ENCODE measurements around the gene MAN1C1. TPM values are rescaled to one million over a fixed set of nuclear protein-coding genes. Genes with fewer than 3 reads are reported as not detected.

Gene MAN1C1
- total RNA-seq, 1 donor from 2014 or later, result 0.20 TPM

DNA sequence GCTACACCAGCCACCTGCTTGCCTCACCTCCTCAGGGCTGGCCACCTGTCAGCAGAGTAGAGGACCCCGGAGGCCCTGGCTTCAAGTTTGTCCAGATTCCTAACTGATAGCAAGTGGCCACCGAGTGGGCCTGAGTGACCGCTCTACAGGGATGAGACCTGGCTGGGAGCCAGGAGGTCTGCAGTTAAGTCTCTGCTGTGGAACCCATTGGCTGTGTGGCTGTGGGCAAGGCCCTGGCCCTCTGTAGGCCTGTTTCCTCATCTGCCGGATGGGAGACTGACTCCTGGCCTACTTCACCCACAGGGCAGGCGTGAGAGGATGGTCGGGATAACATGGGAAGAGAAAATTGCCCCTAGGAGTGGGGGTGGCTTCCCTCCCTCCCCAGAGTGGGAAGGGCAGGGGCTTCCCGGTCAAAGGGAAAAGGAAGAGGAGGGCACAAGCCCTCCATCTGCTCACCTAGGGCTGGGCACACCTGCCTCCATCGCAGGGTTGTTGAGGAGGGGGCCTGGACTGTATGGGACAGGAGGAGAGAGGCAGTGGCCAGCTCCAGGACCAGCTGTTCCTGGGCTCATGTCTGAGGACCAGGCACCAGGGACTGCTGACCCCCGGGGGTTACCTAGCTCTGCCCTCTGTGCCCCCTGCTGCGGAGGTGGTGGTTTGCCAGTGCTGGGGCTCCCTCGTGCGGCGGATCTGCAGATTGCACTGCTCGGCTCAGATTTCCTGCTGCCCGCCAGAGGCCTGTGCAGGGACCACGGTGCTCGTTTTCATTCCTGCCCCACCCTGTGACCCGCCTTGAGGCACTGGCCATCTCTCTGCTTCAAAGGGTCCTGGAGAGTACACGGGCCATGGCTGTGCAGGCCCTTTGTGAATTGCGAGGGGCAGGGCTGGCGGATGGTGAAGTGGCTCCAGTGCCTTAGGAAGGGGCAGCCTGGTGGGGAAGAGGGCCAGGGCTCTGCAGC, 194.0 kb downstream of the MAN1C1 start:
- POLR2A ChIA-PET, result interaction anchor here (0.7 to 3.3 kb wide), 3 partner anchors 10 to 306 kb away, joined by 3 to 22 read pairs (median 3); partner anchors contain the start of gene MTFR1L
- ATAC-seq (ENCODE audit: low read depth), result peak; percentile 92
- H3K27ac Mint-ChIP-seq, result no peak overlapping the region
- intact Hi-C loops (cut with micrococcal nuclease), result loop anchor here (2.0 to 5.0 kb wide), 4 partner anchors 202 to 572 kb away; no protein-coding TSS in a partner anchor
- CTCF ChIA-PET, result interaction anchor here (0.6 to 3.5 kb wide), 9 partner anchors 12 to 381 kb away, joined by 3 to 35 read pairs (median 4); no protein-coding TSS in a partner anchor
- TF ChIP-seq, protein P1, sequence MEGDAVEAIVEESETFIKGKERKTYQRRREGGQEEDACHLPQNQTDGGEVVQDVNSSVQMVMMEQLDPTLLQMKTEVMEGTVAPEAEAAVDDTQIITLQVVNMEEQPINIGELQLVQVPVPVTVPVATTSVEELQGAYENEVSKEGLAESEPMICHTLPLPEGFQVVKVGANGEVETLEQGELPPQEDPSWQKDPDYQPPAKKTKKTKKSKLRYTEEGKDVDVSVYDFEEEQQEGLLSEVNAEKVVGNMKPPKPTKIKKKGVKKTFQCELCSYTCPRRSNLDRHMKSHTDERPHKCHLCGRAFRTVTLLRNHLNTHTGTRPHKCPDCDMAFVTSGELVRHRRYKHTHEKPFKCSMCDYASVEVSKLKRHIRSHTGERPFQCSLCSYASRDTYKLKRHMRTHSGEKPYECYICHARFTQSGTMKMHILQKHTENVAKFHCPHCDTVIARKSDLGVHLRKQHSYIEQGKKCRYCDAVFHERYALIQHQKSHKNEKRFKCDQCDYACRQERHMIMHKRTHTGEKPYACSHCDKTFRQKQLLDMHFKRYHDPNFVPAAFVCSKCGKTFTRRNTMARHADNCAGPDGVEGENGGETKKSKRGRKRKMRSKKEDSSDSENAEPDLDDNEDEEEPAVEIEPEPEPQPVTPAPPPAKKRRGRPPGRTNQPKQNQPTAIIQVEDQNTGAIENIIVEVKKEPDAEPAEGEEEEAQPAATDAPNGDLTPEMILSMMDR (IDR thresholded peaks at IDR 0.05), result peak; percentile 96
- H3K4me1 Mint-ChIP-seq, result peaks cover 18% of the 10 kb centered on the region
- no peaks in the 10 kb centered on the region for H3K9me3 Mint-ChIP-seq
- DNase-seq, result peak; percentile 81
- H3K4me3 Mint-ChIP-seq, result no peak overlapping the region
- H3K27me3 Mint-ChIP-seq, result no peaks in the 10 kb centered on the region
- H3K36me3 Mint-ChIP-seq (ENCODE audit: low read depth), result peaks cover 16% of the 10 kb centered on the region

DNA sequence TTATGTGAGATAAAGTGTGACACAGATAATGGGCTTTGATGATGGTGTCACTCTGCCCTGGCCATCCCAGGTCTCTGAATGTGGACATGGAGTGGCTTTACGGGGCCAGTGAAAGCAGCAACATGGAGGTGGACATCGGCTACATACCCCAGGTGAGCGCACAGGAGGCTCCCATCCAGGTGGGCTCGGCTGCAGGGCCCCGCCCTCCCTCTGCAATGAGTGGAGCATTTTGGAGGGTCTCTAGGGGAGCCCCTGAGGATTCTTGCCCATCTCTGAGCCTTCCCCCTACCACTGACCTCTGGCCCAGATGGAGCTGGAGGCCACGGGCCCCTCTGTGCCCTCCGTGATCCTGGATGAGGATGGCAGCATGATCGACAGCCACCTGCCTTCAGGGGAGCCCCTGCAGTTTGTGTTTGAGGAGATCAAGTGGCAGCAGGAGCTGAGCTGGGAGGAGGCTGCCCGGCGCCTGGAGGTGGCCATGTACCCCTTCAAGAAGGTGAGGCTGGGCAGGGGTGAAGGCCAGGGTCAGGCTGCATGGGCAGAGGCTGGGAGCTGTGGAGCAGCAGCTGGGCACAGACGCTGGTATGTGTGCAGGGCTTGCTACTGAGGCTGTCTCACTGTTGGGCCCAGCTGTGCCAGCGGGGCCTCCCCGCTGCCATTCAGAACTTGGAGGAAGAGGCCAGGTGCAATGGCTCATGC, 194.9 kb downstream of the MAN1C1 start:
- peaks cover 7% of the 10 kb centered on the region for H3K36me3 Mint-ChIP-seq (ENCODE audit: low read depth)
- no peak for ATAC-seq (ENCODE audit: low read depth)
- ChIA-PET POLR2A (interaction anchor here (0.7 to 3.3 kb wide), 2 partner anchors 9 to 307 kb away, joined by 3 to 22 read pairs; partner anchors contain the start of gene MTFR1L), CTCF (interaction anchor here (0.6 to 3.5 kb wide), 5 partner anchors 203 to 1915 kb away, joined by 3 to 35 read pairs (median 8); partner anchors contain the start of gene FAM76A)
- no peak overlapping the region for H3K4me3 Mint-ChIP-seq
- TF ChIP-seq, protein P1 (IDR thresholded peaks at IDR 0.05), result no peak
- intact Hi-C loops (cut with micrococcal nuclease), result loop anchor here (2.0 to 5.0 kb wide), 4 partner anchors 203 to 573 kb away; no protein-coding TSS in a partner anchor
- peaks cover 18% of the 10 kb centered on the region for H3K4me1 Mint-ChIP-seq
- no peak overlapping the region for H3K27ac Mint-ChIP-seq
- H3K27me3 Mint-ChIP-seq, result no peaks in the 10 kb centered on the region
- DNase-seq, result no peak
- H3K9me3 Mint-ChIP-seq, result no peaks in the 10 kb centered on the region

DNA sequence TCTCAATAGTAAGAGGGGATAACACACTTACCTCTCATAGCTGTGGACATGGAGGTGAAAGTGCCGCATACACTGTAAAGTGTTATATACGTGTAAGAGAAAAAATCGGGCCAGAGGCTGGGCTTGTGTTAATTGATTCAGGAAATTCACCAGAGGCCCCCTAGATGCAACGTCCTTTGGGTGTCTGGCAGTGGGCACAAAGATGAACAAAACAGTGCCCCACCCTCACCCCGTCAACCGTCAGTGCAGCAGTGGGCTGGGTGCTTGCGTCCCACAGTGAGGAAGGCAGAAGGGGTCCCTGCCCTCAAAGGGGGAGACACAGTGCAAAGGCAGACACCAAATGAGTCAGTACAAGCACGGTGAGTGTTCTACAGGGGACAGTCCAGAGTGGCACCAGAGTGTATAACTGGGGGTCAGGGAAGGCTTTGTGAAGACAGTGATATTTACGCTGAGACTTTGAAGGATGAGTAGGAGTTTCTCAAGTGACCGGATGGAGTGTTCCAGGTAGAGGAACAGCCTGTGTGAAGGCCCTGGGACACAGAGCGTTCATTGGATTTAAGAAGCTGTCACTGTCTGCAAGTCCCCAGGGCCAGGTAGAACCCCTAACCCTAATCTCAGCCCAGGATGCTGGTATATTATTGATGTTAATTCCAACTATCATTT, 196.6 kb downstream of the MAN1C1 start:
- H3K27me3 Mint-ChIP-seq, result no peaks in the 10 kb centered on the region
- no peaks in the 10 kb centered on the region for H3K9me3 Mint-ChIP-seq
- DNase-seq (no peak), ATAC-seq (ENCODE audit: low read depth) (no peak)
- H3K36me3 Mint-ChIP-seq (ENCODE audit: low read depth), result peaks cover 7% of the 10 kb centered on the region
- no peak overlapping the region for H3K27ac Mint-ChIP-seq
- peaks cover 19% of the 10 kb centered on the region for H3K4me1 Mint-ChIP-seq
- intact Hi-C loops (cut with micrococcal nuclease), result loop anchor here (5.0 kb wide), 1 partner anchor 291 kb away; no protein-coding TSS in a partner anchor
- POLR2A ChIA-PET, result no interaction called here
- no peak overlapping the region for H3K4me3 Mint-ChIP-seq
- CTCF ChIA-PET, result no interaction called here
- TF ChIP-seq, protein P1 (IDR thresholded peaks at IDR 0.05), result no peak

DNA sequence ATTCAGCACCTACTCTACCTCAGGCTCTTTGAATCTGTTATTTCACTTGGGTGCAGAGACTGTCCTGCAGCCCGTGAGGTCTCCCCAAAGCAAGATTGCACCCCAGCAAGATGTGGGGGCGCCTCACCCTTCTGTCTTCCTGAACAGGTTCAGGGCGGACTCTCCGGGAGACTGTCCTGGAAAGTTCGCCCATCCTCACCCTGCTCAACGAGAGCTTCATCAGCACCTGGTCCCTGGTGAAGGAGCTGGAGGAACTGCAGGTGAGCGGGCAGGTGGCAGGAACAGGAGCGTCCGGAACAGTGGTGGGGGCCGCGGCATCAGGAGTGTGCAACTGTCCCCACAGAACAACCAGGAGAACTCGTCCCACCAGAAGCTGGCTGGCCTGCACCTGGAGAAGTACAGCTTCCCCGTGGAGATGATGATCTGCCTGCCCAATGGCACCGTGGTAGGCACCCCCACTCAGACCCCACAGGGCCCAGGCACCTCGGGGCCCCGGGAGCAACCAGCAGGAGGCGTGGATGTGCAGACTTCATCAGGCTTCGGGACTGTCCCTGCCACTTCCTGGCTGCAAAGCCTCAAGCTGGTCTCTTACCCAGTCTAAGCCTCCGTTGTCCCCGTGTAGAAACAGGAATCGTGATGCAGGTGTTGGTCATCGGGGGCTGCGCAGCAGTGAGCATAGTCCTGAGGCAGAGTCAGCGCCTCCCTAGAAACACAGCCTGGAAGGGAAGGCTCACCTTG, 197.3 kb downstream of the MAN1C1 start:
- H3K4me3 Mint-ChIP-seq, result no peak overlapping the region
- no peaks in the 10 kb centered on the region for H3K27me3 Mint-ChIP-seq
- no peaks in the 10 kb centered on the region for H3K9me3 Mint-ChIP-seq
- intact Hi-C loops (cut with micrococcal nuclease), result loop anchor here (5.0 kb wide), 1 partner anchor 292 kb away; no protein-coding TSS in a partner anchor
- H3K27ac Mint-ChIP-seq, result no peak overlapping the region
- TF ChIP-seq, protein P1 (IDR thresholded peaks at IDR 0.05), result no peak
- CTCF ChIA-PET, result no interaction called here
- peaks cover 6% of the 10 kb centered on the region for H3K36me3 Mint-ChIP-seq (ENCODE audit: low read depth)
- ATAC-seq (ENCODE audit: low read depth) (no peak), DNase-seq (no peak)
- POLR2A ChIA-PET, result no interaction called here
- H3K4me1 Mint-ChIP-seq, result peaks cover 23% of the 10 kb centered on the region
